Anterior cingulate cortex (tissue), 58 donors: Measurements from ENCODE around the gene NCKAP5.

Experiments
- DNase-seq, 58 donors: peaks; one replicate each; lab custom pipeline; 2025; lab: John Stamatoyannopoulos, UW

NCKAP5 gene

DNA sequence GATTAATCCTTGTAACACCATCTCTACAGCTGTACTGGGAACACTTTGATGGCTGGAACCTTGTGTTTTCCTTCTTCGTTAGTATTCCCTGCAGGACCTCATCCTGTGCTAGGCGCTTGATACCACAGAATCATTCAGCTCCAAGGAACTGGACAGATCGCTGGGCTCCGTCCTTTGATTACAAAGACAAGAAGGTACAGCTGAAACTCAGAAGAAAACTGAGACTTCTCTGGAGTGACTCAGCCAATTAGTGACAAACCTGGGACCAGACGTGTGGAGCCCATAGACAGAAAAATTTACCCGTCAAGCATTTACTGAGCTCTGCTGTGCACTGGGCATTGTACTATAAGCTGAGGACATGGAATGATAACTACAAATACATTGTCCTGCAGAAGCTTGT lies 67.3 kb downstream of the NCKAP5 start:
- DNase-seq, result no peak

DNA sequence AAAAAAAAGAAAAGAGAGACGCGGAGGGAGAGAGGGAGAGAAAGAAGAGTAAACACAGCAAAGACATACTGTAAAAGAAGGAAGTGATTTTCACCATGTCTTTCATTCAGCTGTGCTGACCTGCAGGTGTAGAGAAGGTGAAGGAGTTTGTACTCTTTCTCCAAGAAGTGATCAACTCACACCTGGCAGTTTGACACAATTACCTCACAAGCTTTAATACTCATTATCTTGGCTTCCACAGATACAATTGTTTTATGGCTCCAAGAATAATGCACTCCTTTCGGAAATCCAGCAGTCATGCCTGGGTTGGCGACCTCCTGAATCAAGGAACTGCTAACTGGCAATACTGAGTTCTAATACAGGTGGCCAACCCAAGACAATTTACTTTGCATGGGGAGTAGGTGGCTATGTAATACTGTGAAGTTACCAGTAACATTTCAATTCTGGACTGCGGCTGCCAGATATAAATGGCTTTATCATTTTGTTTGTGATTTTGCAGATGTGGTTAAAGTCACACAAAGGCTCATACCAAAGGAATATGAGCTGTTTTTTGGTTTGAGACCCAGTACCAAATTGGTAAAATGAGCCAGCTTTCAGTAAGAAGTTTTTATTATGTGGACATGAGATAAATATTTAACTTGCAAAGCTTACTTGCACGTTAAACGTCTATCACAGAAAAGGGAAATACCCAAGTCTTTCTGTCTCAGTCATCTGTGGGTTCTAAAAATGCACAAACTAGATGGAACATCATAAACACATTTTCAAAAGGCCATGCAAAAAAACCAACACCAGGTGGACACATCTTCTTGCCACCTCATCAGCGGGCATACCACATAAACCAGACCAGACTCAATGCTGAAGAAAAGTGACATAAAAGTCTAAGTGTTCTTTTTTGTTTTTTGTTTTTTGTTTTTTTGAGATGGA lies 69.3 kb downstream of the NCKAP5 start:
- no peak for DNase-seq

DNA sequence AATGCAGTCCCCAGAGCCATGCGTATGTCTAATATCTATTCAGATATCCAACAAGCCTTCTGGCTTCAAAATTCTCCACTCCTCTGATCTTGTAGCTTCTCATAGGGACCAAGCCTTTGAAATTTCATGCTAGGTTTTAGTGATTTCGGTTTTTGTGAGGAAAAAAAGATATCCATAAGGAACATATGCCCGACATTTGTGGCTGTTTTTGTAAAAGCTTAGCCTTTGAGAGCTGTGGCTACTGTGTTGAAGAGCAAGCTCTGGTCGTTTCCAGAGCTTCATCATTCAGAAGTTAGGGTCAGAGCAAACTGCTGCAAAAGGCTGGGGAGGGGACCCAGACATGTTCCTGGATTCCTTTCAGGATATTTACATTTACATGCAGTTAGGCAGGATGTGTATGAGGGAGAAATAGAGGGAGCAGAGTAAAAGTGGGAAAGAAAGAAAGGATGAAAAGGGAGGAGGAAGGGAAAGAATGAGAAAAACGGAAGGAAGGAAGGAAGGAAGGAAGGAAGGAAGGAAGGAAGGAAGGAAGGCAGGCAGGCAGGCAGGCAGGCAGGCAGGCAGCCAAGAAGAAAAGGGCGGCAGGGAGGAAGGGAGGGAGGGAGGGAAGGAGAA lies 70.2 kb downstream of the NCKAP5 start:
- DNase-seq, result no peak

DNA sequence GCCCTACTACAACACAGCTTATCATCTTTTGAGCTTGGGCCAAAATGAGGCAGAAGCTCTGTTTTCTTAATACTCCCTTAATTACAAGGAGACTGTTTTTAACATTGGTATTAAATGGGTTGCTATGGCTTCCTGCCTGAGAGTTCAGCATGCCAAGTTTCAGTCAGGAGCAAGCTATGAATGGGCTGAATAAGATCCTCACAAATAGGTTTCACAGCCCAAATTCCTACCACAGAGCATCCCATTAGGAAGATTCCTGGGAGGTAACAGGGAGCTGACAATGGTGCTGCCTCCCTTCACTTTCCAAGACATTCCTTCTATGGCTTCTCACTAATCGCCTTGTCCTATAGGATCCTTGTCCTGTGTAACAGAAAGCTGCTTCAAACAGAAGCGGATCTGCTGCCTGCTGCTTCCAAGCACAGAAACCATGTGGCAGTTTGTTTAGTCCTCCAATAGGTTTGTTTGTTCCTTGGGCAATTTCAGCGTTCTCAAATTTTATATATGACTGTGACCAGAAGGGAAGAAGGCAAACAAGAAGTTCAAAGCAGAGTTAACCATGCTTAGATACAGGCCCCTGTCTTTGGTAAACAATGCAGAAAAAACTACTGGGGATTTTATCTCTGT lies 70.9 kb downstream of the NCKAP5 start:
- DNase-seq, result peak in 6 of 58 donors; percentile 9 to 62 (median 32)

DNA sequence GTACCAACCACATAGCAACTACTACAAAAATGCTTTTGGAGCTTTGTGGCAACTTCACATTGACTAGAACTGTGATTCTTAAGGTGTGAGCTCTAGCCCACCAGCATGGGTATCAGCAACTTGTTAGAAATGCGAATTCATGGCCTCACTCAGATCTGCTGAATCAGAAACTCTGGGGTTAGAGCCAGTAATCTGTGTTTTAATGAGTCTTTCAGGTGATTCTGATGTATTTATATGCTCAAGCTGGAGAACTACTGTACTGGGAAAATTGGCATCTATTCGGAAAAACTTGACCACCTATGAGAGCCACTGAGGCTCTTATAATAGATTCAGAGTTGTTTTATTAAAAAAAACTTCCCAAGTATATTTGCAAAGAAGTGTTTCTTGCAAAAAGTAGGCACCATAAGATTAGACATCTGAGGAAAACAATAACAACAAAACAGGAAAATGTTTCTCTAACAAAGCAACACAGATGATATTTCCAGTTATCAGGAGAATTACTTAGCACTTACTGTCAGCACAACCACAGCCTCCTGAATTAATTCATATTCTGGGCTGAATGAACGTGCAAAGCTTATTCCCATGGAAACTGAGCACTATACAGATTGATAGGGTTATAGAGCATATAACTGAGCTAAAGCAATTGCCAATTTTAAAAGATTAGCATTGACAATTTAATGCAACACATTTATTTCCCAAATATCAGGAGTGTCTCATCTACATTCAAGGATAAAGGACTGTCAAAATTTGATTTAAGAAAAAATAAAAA lies 71.6 kb downstream of the NCKAP5 start:
- no peak for DNase-seq

DNA sequence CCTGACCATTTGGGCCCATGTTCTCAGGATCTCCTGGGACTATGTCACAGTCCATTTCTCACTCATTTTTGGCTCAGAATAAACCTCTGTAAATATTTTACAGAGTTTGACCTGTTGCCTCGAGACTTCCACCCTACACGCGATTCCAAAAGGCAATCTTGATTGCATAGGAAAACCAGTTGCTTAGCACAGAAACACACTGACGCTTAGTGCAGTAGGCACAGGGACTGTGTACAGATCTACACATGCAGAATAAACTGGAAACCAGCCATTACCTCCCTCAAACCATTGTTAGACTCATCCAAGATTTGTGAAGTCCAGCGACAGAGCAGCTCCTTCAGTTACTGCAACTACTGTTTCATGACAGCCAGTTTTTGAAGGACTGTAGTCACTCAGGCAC lies 73.0 kb downstream of the NCKAP5 start:
- no peak for DNase-seq

DNA sequence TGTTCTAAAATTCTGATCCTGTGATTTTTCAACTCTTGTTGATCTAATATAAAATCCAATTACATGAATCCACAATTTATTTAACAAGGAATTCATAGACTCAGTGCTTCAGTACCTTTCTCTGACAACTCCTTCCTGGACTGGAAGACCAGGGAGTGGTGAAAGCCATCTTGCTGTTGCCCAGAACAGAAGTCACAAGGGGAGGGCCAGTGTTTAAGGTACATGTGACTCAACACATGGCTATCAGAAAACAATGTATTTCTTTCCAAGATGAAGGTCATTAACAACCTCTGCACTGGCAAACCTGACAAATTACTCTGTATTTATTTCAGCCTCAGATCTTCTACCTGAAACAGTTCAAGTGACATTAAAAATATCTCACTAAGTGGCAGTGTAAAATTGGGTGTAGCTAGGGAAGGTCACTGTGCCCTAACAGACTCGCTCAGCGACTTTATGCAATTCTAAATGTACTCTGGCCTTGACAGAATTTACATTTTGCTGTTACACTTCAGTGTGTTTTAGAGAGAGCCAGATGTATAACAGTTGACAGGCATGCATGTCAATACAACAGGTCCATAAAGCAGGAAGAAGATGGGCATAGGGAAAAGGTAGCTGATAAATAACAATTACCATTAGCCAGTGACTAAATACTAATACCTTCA lies 75.4 kb downstream of the NCKAP5 start:
- no peak for DNase-seq

DNA sequence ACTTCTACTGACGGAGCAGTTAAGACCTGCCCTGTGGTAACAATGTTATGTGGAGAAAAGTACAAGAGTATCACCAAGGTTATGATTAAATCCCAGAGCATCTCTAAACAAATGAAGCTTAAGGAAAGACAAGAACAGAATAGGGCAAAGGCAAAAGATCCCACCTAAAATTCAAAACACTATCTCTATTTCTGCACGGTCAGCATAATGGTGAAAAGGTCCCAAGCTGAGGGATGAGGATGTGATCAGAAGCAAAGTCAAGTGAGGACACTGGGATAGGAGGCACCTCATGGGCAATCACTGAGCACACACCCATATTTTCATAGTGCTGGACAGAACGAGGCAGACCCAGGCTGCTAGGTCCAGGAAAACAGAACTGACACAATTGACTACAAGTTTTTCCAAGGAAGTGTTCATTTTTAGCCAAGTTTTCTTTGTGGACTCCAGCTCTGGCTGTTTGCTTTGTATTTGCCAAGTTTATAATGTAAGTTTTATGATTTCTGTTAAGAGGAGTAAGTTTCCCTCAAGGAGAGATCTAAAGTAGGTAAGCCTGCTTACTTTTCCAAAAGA lies 77.8 kb downstream of the NCKAP5 start:
- DNase-seq, result no peak

DNA sequence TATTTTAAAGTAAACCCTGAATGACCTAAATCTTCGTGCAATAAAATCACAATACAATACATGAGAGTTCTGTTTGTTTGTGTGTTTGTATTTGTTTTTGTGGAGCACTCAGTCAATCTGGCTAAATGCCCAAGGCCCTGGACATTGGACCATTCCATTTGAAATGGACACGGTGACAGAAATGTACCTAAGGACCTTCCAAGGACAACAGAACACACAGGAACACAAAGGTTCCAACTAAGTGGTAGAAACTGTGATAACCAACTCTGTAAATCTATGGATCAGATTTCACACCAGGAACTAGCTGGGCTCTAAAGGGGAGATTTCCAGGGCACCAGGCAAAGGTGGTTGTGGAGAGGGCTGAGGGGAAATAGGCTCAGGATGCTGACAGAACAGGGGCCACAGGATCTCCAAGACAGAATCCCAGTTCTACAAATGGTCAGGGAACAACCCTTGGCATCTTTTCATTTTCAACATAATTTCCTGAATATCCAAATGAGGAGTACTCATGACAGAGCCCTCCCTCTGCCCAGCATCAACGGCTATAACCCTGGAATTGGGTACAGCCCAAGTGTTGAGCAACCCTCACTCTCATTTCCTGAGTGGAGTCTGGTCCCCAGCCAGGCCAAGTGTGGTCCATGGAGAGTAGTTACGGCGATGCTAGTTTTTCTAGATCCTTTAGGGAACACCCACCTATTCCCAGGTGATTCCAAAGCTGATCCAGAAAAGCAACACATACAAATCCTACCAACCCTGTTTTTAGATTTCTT lies 78.4 kb downstream of the NCKAP5 start:
- DNase-seq, result peak in 2 of 58 donors; percentile 3 to 9

DNA sequence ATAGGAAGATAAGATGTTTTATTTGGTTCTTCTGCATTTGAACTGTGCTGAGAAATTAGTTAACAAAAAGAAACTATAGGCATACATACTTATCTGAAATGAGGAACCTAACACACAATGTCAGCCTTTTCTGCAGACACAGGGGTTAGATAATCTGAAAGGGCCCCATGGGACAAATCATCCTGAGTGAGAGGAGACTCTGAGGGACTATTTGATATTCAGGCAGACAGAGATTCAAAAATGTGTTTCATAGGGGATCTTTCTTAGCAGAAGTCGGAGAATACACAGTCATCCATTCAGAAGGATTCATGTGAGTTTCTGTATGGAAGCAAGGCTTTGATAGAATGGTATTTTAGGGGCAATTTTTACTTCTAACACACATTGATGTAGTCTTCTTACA lies 79.1 kb downstream of the NCKAP5 start:
- no peak for DNase-seq

DNA sequence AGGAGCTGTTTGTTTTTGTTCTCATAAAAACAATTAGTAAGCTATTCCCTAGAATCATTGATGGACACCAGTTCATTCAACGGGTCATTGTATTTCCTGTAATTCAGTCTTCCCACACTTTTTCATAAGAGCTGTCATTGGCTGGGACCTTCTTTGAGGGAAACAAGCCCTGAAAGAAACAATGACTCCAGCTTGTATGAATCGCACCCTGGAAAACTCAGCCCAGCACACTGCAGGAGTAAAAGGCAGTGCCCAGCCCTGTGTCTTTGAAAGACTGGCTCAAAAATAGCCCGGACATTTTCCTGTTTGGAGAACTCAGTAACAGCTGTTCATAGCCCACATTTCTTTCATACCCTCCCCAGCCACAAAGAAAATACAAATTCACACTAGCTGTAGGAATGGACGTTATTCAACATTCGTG lies 81.5 kb downstream of the NCKAP5 start:
- DNase-seq, result peak in 17 of 58 donors; percentile 6 to 74 (median 41)

DNA sequence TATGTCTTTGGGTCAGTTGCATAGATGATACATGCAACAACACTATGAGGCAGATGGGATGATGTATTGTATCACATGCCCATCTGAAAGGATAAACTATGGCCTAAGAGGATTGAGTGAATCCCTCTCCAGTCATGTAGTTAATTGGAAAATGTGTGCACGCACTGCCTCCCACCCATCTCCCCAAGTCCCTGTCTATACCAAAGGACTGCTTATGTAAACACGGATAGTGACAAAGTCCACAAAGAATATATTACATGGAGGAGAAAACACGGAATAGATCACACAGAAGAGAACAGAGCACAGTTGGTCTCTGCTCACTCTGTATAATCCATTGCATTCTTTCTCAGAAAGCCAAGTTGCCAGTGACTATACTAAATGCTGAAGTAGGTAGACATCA lies 82.4 kb downstream of the NCKAP5 start:
- no peak for DNase-seq

DNA sequence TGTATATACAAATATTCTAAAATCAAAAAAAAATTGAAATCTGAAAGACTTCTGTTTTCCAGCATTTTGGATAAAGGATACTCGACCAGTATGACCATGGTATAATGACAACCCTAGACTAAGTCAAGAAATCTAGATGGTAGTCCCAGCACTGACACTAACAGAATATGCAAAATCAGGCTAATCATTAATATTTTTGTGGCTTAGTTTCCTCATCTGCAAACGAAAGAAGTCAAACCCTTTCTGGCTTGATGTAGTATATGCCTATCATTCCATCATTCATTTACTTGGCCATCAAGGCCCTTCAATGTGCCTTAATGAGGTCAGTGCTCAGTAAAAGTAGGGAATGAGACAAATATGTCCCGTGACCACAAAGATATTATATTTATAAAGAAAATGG lies 83.5 kb downstream of the NCKAP5 start:
- no peak for DNase-seq

DNA sequence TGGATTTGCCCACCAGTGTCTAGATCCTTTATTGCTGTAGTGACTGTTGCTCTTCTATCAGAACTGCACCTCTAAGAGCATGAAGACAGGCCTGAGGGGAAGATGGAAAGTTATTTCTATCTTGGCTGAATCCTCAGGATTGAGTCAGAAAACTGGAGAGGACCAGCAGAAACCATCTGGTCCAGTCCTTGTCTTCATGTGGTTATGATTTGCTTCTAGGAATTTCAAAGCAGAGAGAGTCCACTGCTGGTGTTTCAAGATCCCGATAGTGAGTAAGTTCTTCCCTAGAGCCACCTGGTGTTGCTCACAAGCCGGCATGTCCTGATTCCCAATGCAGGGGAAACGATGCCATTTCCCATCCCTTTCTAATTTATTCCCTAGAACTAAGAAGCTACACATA lies 84.2 kb downstream of the NCKAP5 start:
- DNase-seq, result no peak

DNA sequence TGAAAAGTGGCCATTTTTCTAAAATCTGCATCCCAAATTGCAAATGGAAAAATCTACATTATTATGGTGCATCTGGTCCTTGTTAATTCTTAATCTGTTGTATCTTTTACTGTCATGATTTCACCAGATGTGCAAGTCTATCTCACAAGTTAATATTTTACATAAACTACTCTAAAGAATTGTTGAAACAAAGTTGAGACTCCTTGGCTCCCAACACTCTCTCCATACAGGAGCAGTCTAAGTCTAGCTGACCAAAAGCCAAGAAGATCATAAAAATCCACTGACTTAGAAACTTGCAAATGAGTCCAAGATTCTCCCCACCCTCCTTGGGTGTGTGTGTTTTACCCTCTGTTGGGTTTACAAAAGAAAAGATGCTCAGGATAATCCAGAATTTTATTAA lies 85.1 kb downstream of the NCKAP5 start:
- no peak for DNase-seq

DNA sequence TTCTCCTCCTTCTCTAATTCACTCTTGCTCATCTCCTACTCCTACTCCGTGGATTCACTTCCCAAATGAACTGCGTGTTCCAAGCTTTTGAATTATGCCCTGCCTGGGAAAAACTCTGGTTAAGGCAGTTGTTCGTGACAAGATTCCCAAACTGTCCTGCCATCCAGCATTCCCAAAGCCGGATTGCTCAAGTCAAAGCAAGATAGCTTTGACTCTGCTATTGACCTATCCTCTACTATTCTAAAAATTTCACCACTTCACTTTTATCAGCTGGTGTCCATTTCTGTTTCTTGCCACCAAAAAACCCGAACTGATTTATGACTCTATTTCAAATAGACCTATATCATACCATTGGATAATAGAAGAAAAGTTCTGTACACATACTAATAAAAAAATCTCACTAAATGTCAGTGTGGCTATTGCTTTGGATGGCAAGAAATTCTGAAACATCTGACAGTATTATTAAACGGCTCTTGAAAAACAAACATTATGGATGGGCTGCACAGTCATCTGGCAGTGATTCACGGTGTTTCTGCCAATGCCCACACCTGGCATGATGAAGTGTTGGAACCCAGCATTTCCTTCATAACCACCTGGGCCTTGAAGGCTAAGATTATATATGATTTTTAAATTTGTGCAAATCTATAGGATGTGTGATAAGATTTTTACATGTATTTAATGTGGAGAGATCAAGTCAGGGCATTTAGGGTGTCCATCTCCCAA lies 87.4 kb downstream of the NCKAP5 start:
- DNase-seq, result no peak

DNA sequence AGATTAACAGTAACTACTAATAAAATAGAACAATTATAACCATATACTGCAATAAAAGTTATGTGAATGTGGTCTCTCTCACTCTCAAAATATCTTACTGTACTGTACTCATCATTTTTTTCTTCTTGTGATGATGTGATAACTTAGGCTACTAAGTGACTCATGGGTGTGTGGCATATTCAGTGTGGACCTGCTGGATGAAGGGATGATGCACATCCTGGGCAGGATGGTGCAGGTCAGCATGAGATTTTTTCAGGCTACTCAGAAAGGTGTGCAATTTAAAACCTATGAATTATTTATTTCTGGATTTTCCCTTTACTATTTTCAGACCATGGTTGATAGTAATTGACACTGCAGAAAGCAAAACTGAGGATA lies 90.7 kb downstream of the NCKAP5 start:
- DNase-seq, result no peak

DNA sequence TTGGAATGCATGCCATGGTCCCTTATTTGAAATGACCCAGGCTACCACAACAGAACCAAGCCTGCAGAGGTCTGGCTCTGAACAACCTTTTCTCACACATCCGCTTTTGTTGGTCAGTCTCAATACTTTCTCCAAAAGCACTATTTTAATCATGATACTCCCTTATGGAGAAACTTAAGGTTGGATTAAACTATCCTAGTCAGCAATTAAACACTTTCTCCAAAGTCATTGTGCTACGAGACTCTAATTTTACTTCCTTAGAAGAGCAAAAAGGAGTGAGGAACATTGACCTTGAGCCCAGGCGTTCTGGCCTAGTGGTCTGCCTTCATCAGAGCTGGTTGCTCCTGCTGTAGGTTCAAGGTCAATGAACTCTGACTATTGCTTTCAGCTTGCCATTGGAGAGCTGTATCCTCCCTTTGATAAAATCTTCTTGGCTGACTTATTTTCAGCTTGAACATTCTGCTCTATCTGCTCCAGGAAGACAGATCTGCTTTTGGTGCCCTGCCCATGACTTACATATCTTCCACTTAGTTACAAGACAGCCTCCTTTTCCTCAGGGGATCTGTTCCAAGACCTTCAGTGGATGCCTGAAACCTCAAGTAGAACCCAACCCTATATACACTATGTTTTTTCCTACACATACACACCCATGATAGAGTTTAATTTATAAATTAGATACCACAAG lies 91.2 kb downstream of the NCKAP5 start:
- DNase-seq, result no peak
